NCI-H146 treated with DMSO at 0.1 percent for 48 hours (cell line): ENCODE measurements around the gene RHO.
A peak's percentile ranks its signal among the peaks of the same experiment; 100 is the strongest.
"Not testable (repeated sequence)": the region's sequence is repeated elsewhere in the genome, so short reads cannot be mapped to it uniquely, and the experiment has no call there.

Experiments used
- DNase-seq: peaks from one replicate; lab custom pipeline; 2025; ENCODE audit not compliant: unreplicated experiment; lab: John Stamatoyannopoulos, UW

RHO gene

GRCh38 chr3:129499604-129500333 is 28.7 kb upstream of the RHO start:
- not testable (repeated sequence) for DNase-seq

GRCh38 chr3:129500334-129500658 is 28.1 kb upstream of the RHO start:
- no peak for DNase-seq

GRCh38 chr3:129501630-129502029 is 26.8 kb upstream of the RHO start:
- no peak for DNase-seq

GRCh38 chr3:129502641-129503408 is 25.6 kb upstream of the RHO start:
- no peak for DNase-seq

GRCh38 chr3:129503471-129504291 is 24.8 kb upstream of the RHO start:
- DNase-seq = no peak

GRCh38 chr3:129504471-129505100 is 23.9 kb upstream of the RHO start:
- DNase-seq = no peak

- no peak for DNase-seq
Observed at GRCh38 chr3:129505341-129505740, 23.1 kb upstream of the RHO start.

- peak; percentile 97 for DNase-seq
Observed at GRCh38 chr3:129506231-129506742, 22.2 kb upstream of the RHO start.

GRCh38 chr3:129507181-129507831 is 21.1 kb upstream of the RHO start:
- DNase-seq = no peak

- DNase-seq = no peak
Observed at GRCh38 chr3:129512595-129512994, 15.8 kb upstream of the RHO start.

- DNase-seq = no peak
Observed at GRCh38 chr3:129513705-129514104, 14.7 kb upstream of the RHO start.

GRCh38 chr3:129514110-129514509 is 14.3 kb upstream of the RHO start:
- no peak for DNase-seq

GRCh38 chr3:129514563-129514962 is 13.9 kb upstream of the RHO start:
- DNase-seq = no peak

- DNase-seq = not testable (repeated sequence)
Observed at GRCh38 chr3:129515108-129515820, 13.2 kb upstream of the RHO start.

- not testable (repeated sequence) for DNase-seq
Observed at GRCh38 chr3:129515821-129516432, 12.5 kb upstream of the RHO start.

GRCh38 chr3:129517516-129517915 is 10.9 kb upstream of the RHO start:
- no peak for DNase-seq

GRCh38 chr3:129518038-129518561 is 10.3 kb upstream of the RHO start:
- DNase-seq = no peak

- DNase-seq = no peak
Observed at GRCh38 chr3:129518581-129518980, 9.9 kb upstream of the RHO start.

GRCh38 chr3:129519449-129519848 is 9.0 kb upstream of the RHO start:
- no peak for DNase-seq
